ENCODE measurements around the gene CUX1. TPM values are rescaled to one million over a fixed set of nuclear protein-coding genes. Genes with fewer than 3 reads are reported as not detected.
A peak's percentile ranks its signal among the peaks of the same experiment; 100 is the strongest.

CUX1 gene
- total RNA-seq, 1 experiment from 2014 or later, result 53.5 TPM

DNA sequence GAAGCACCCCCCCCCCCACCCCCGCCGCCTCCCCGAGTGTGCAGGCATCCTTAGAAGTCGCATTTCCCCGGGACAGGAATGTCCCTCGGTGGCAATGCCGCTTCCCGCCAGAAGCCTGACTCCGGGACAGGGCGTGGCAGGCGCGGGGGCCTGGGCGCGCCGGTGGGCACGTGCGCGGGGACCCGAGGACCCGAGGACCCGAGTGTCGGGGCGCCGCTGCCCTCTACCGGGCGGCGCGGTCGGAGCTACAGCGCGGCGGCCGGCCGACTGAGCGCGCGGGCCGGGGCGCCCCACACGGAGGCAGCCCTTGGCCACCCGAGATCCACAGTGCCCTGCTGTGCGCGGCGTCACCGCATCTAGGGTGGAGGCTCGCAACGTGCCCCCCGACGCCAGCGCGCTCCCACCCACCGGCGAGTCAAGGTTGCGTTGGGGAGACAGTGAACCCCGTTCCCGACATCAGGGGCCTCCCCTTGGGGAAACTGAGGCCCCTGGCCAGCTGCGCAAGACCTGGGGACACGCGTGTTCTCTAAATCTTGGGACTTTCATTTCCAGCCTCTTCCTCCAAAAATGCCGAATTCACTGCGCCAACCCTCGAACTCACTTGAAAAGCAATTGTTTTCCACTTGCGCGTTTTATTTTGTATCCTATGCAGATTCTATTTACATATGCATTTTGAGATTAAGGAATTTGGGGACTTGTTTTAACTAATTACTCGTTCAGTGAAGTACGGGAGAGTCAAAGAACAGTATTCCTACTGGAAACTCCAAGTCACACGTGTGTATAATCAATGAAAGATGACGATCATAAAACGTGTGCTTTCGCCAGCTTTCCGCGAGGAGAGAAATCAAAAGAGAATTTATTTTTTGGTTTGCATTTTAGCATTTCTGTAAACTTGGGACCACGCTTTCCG is 3.1 kb upstream of the CUX1 start:
- H3K23me2 ChIP-seq (ENCODE audit: insufficient read length, low read depth, low read length, poor library complexity, severe bottlenecking), result peaks cover 17% of the 10 kb centered on the region
- Mint-ChIP-seq H3K36me3 (ENCODE audit: insufficient read depth in 1 of 3, low read depth in 3 of 3) (no peaks in the 10 kb centered on the region; a peak in 2 of 7 replicates), H3K4me3 (peak overlapping the region; percentile 61 to 78), H3K4me1 (peaks cover 25 to 27% of the 10 kb centered on the region in 2 experiments), H3K27ac (no peak overlapping the region), H3K27me3 (ENCODE audit: low read depth) (peaks cover 19% of the 10 kb centered on the region), H3K9me3 (no peaks in the 10 kb centered on the region)
- peak overlapping the region; percentile 92 for H3K4me2 ChIP-seq (ENCODE audit: insufficient read depth, insufficient read length, low read length)
- H4K5ac ChIP-seq (ENCODE audit: insufficient read length, low read depth, low read length), result no peak overlapping the region
- H3K56ac ChIP-seq (ENCODE audit: insufficient read length, low read depth, low read length), result no peak overlapping the region
- no peak overlapping the region for H3K4ac ChIP-seq (ENCODE audit: low read depth, low read length)
- H3K79me2 ChIP-seq (ENCODE audit: insufficient read depth, low read length), result peaks cover 14% of the 10 kb centered on the region; the same call in 1 of the 2 replicates
- H3K9me3 ChIP-seq (ENCODE audit: control insufficient read depth, low read depth, low read length), result no peaks in the 10 kb centered on the region
- no peak overlapping the region for H4K8ac ChIP-seq (replicated peaks; ENCODE audit: insufficient read length, low read depth, low read length)
- no peak overlapping the region for H2AK5ac ChIP-seq (ENCODE audit: insufficient read length, low read length)
- H3K9ac ChIP-seq (ENCODE audit: extremely low read depth, insufficient read length, low read length), result peak overlapping the region; percentile 25
- H3K14ac ChIP-seq (ENCODE audit: insufficient read depth, low read length), result no peak overlapping the region; the same call in 1 of the 2 replicates
- H3K79me1 ChIP-seq (ENCODE audit: insufficient read depth, low read depth, low read length, poor library complexity, severe bottlenecking), result no peaks in the 10 kb centered on the region
- TF ChIP-seq, protein P1, sequence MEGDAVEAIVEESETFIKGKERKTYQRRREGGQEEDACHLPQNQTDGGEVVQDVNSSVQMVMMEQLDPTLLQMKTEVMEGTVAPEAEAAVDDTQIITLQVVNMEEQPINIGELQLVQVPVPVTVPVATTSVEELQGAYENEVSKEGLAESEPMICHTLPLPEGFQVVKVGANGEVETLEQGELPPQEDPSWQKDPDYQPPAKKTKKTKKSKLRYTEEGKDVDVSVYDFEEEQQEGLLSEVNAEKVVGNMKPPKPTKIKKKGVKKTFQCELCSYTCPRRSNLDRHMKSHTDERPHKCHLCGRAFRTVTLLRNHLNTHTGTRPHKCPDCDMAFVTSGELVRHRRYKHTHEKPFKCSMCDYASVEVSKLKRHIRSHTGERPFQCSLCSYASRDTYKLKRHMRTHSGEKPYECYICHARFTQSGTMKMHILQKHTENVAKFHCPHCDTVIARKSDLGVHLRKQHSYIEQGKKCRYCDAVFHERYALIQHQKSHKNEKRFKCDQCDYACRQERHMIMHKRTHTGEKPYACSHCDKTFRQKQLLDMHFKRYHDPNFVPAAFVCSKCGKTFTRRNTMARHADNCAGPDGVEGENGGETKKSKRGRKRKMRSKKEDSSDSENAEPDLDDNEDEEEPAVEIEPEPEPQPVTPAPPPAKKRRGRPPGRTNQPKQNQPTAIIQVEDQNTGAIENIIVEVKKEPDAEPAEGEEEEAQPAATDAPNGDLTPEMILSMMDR (conservative IDR thresholded peaks at IDR 0.05), result peak; percentile 58
- no peak overlapping the region for H3K27ac ChIP-seq (ENCODE audit: insufficient read length, low read depth, low read length)
- no CpG with 5 or more reads among the region's 74 CpGs for WGBS (ENCODE audit: extremely low coverage, insufficient read length, low lambda C conversion rate)
- H2BK15ac ChIP-seq (ENCODE audit: low read depth, low read length), result no peak overlapping the region
- peaks cover 3% of the 10 kb centered on the region; the same call in 1 of the 2 replicates for H3K4me1 ChIP-seq (ENCODE audit: insufficient read depth, low read length)
- H3K27me3 ChIP-seq (ENCODE audit: insufficient read depth, low read length), result no peaks in the 10 kb centered on the region
- no peak overlapping the region for H3K23ac ChIP-seq (ENCODE audit: insufficient read length, low read depth, low read length)
- H4K91ac ChIP-seq (ENCODE audit: insufficient read length, low read depth, low read length), result no peak overlapping the region
- H4K20me1 ChIP-seq (ENCODE audit: control insufficient read depth, insufficient read depth, insufficient read length), result no peaks in the 10 kb centered on the region
- no peak overlapping the region for H2BK20ac ChIP-seq (ENCODE audit: low read depth, low read length, poor library complexity, severe bottlenecking)
- no peak overlapping the region for H3T11ph ChIP-seq (ENCODE audit: low read length)
- no peak overlapping the region for H2AFZ ChIP-seq (ENCODE audit: low read length)
- H2BK5ac ChIP-seq (ENCODE audit: insufficient read length, low read length), result no peak overlapping the region
- H2BK12ac ChIP-seq (ENCODE audit: insufficient read length, low read depth, low read length), result no peak overlapping the region
- peak; percentile 75 for DNase-seq
- no peak overlapping the region for H2BK120ac ChIP-seq (ENCODE audit: low read depth, low read length, poor library complexity, severe bottlenecking)
- H3K18ac ChIP-seq (ENCODE audit: insufficient read length, low read depth, low read length), result peak overlapping the region; percentile 34

Data from H9 (cell line).